Calu3 (cell line): ENCODE measurements around the gene CPTP. TPM values are rescaled to one million over a fixed set of nuclear protein-coding genes. Genes with fewer than 3 reads are reported as not detected.

Source experiments
- Bru-seq: library from RNA; stranded (reverse); fragments of 400-500 nt; gene quantifications from one replicate; lab custom pipeline; 2021; lab: Mats Ljungman, UMichigan
- BruChase-seq, 2 experiments: library from RNA; stranded (reverse); fragments of 400-500 nt; gene quantifications; one replicate each; lab custom pipeline; 2021; lab: Mats Ljungman, UMichigan
- BruUV-seq: library from RNA; stranded (reverse); fragments of 400-500 nt; replicated peaks from 2 replicates; lab custom pipeline; 2021; lab: Mats Ljungman, UMichigan
- CTCF ChIA-PET: fragments of 300-600 bp; sonication (Branson Sonifier 250); formaldehyde crosslinking; loops from one replicate; lab custom pipeline; 2022; ENCODE audit warnings: antibody characterized with exemption; lab: Charles Lee
- DNase-seq: peaks from one replicate; pipeline ENCODE4 v3.0.0; 2022
- H3K27ac Mint-ChIP-seq: one replicate; pipeline ENCODE4 v1.8.0; 2022; ENCODE audit warnings: mixed read lengths; ENCODE audit not compliant: unreplicated experiment
- H3K27me3 Mint-ChIP-seq: one replicate; pipeline ENCODE4 v1.8.0; 2022; ENCODE audit warnings: mixed read lengths; ENCODE audit not compliant: unreplicated experiment
- H3K36me3 Mint-ChIP-seq: one replicate; pipeline ENCODE4 v1.8.0; 2022; ENCODE audit warnings: mild to moderate bottlenecking, moderate library complexity, mixed read lengths; ENCODE audit not compliant: insufficient read depth, unreplicated experiment
- H3K4me1 Mint-ChIP-seq: one replicate; pipeline ENCODE4 v1.8.0; 2022; ENCODE audit warnings: mild to moderate bottlenecking, low read depth, mixed read lengths; ENCODE audit not compliant: unreplicated experiment
- H3K4me3 Mint-ChIP-seq: one replicate; pipeline ENCODE4 v1.8.0; 2022; ENCODE audit warnings: mild to moderate bottlenecking, low read depth, moderate library complexity, mixed read lengths; ENCODE audit not compliant: unreplicated experiment
- H3K9me3 Mint-ChIP-seq: one replicate; pipeline ENCODE4 v1.8.0; 2022; ENCODE audit warnings: low read depth, mixed read lengths; ENCODE audit not compliant: unreplicated experiment
- intact Hi-C: fragments of 100-400 bp; cut with micrococcal nuclease; formaldehyde crosslinking; loops from one replicate; pipeline ENCODE4 v1.10.0; 2022; ENCODE audit not compliant: unreplicated experiment
- long read RNA-seq: library from polyadenylated mRNA; stranded (forward); transcript quantifications from one replicate; pipeline ENCODE4 v2.0.0, GENCODE V29; 2022
- total RNA-seq: library from RNA; stranded (reverse); gene quantifications from 2 replicates; pipeline ENCODE4 v1.2.3, GENCODE V29; 2022
- TF ChIP-seq, protein P1 (sequence below): fragments of 200-600 bp; IDR thresholded peaks from one replicate; pipeline ENCODE4 v1.8.0; 2022; ENCODE audit warnings: antibody characterized with exemption; ENCODE audit not compliant: unreplicated experiment

The CPTP gene
- 20.1 and 23.7 TPM in 2 replicates for total RNA-seq
- percentile 41 among the genes with signal in this experiment for Bru-seq, nascent RNA
- BruChase-seq, experiment 1, labeled RNA remaining after a 6-hour chase, result percentile 61 among the genes with signal in this experiment
- BruChase-seq, experiment 2, labeled RNA remaining after a 2-hour chase, result percentile 73 among the genes with signal in this experiment
- long read RNA-seq, transcript CPTP-201 (3 exons, 2,190 nt), result major isoform, 30 of 33 reads
- long read RNA-seq, partial matches to known transcripts, result 0 of 33 reads
- long read RNA-seq, other reads (novel, unspliced or antisense), result 3 of 33 reads

- peaks cover 80% of the 10 kb centered on the region for H3K36me3 Mint-ChIP-seq
- peak within 1 kb of the TSS; percentile 87 for H3K27ac Mint-ChIP-seq
- peak; percentile 91 for DNase-seq
- intact Hi-C loops, result no loop called here
- H3K27me3 Mint-ChIP-seq, result no peaks in the 10 kb centered on the region
- TF ChIP-seq, protein P1, sequence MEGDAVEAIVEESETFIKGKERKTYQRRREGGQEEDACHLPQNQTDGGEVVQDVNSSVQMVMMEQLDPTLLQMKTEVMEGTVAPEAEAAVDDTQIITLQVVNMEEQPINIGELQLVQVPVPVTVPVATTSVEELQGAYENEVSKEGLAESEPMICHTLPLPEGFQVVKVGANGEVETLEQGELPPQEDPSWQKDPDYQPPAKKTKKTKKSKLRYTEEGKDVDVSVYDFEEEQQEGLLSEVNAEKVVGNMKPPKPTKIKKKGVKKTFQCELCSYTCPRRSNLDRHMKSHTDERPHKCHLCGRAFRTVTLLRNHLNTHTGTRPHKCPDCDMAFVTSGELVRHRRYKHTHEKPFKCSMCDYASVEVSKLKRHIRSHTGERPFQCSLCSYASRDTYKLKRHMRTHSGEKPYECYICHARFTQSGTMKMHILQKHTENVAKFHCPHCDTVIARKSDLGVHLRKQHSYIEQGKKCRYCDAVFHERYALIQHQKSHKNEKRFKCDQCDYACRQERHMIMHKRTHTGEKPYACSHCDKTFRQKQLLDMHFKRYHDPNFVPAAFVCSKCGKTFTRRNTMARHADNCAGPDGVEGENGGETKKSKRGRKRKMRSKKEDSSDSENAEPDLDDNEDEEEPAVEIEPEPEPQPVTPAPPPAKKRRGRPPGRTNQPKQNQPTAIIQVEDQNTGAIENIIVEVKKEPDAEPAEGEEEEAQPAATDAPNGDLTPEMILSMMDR, result no peak
- BruUV-seq, result TSS peak; percentile 60
- peak within 1 kb of the TSS; percentile 84 for H3K4me3 Mint-ChIP-seq
- peaks cover 19% of the 10 kb centered on the region for H3K4me1 Mint-ChIP-seq
- H3K9me3 Mint-ChIP-seq, result no peaks in the 10 kb centered on the region
- CTCF ChIA-PET, result no interaction called here
These were observed at the start of gene CPTP, which contains the start of gene INTS11 for GRCh38 chr1:1324524-1325287. TSS of gene CPTP (plus strand) at chr1:1324802. CDS start at chr1:1326911, 2,109 bp downstream. TSS of gene INTS11 (minus strand) at chr1:1324660. CDS start at chr1:1324608, 52 bp downstream.

DNA sequence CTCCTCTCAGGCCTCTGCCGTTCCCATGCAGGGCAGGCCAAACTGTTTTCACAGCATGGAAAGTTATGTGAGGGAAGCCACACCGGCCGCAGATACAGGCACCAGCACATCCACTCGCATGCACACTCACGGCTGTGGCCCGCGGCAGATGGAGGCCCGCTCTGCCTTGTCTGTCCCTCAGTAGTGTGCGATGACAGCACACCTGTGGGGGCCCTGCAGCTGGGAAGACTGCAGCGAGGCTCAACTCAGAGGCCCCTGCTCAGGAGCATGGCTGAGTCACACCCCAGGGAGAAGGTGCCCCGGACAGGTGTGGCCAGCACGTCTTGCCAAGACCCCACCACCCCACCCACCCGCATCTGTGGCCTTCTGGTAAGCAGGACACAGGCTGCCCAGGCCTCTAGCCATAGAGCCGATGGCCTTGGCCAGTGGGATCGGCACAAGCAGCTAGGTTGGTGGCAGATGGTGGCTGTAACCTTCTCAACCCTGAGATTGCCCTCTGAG, 49.6 kb upstream of the CPTP start:
- CTCF ChIA-PET, result no interaction called here
- BruUV-seq, result no TSS peak
- Mint-ChIP-seq H3K4me3 (peak overlapping the region; percentile 85), H3K4me1 (peaks cover 13% of the 10 kb centered on the region), H3K9me3 (no peaks in the 10 kb centered on the region), H3K27me3 (no peaks in the 10 kb centered on the region), H3K27ac (no peak overlapping the region), H3K36me3 (peaks cover 30% of the 10 kb centered on the region)
- TF ChIP-seq, protein P1, result no peak
- no peak for DNase-seq
- intact Hi-C loops, result no loop called here

DNA sequence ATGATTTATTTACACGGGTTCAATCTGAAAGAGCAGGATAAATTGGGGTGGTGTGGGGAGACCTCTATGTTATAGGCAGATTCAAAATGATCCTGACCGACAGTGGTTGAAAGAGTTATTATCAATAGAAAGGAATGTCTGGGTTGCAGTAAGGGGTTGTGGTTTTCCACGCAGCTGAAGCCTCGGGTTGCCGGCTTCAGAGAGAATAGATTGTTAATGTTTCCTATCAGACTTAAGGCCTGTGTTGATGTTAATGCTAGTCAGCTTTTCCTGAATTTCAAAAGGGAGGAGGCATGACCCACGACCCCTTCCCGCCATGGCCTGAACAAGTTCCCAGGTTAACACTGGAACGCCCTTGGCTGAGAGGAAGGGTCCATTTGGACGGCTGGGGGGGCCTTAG, 48.8 kb upstream of the CPTP start:
- no peaks in the 10 kb centered on the region for H3K9me3 Mint-ChIP-seq
- H3K36me3 Mint-ChIP-seq, result peaks cover 23% of the 10 kb centered on the region
- DNase-seq, result no peak
- no peak overlapping the region for H3K4me3 Mint-ChIP-seq
- CTCF ChIA-PET, result no interaction called here
- BruUV-seq, result no TSS peak
- H3K4me1 Mint-ChIP-seq, result peaks cover 5% of the 10 kb centered on the region
- no peak overlapping the region for H3K27ac Mint-ChIP-seq
- H3K27me3 Mint-ChIP-seq, result no peaks in the 10 kb centered on the region
- intact Hi-C loops, result no loop called here
- TF ChIP-seq, protein P1, result no peak

- Mint-ChIP-seq H3K27me3 (no peaks in the 10 kb centered on the region), H3K9me3 (no peaks in the 10 kb centered on the region), H3K4me3 (no peak overlapping the region), H3K27ac (no peak overlapping the region), H3K4me1 (peaks cover 10% of the 10 kb centered on the region), H3K36me3 (peaks cover under 1% of the 10 kb centered on the region)
- intact Hi-C loops, result no loop called here
- CTCF ChIA-PET, result no interaction called here
- DNase-seq, result no peak
- no TSS peak for BruUV-seq
- TF ChIP-seq, protein P1, result no peak
These were observed 46.0 kb upstream of the CPTP start for GRCh38 chr1:1278620-1279019.
